HG03378 (cell line): ENCODE data around the gene SYT17.

ENCODE experiments used
- ATAC-seq: cut with Tn5 transposase; IDR thresholded peaks from one replicate; pipeline ENCODE4 v1.9.1; 2021; ENCODE audit warnings: mild to moderate bottlenecking, moderate library complexity; ENCODE audit not compliant: unreplicated experiment

The SYT17 gene

GRCh38 chr16:19137201-19138128, 30.6 kb upstream of the SYT17 start:
- no peak for ATAC-seq

GRCh38 chr16:19138601-19139000, 29.4 kb upstream of the SYT17 start:
- no peak for ATAC-seq

GRCh38 chr16:19139436-19140091, 28.5 kb upstream of the SYT17 start:
- ATAC-seq: no peak

GRCh38 chr16:19140396-19140795, 27.6 kb upstream of the SYT17 start:
- ATAC-seq: no peak

- no peak for ATAC-seq
Observed at GRCh38 chr16:19142939-19143598, 25.0 kb upstream of the SYT17 start.

- ATAC-seq: no peak
Observed at GRCh38 chr16:19143599-19143956, 24.5 kb upstream of the SYT17 start.

GRCh38 chr16:19145010-19145409, 23.0 kb upstream of the SYT17 start:
- ATAC-seq: no peak

GRCh38 chr16:19147126-19147525, 20.9 kb upstream of the SYT17 start:
- ATAC-seq: no peak

- ATAC-seq: no peak
Observed at GRCh38 chr16:19147627-19148026, 20.4 kb upstream of the SYT17 start.

- ATAC-seq: no peak
Observed at GRCh38 chr16:19148189-19148588, 19.9 kb upstream of the SYT17 start.

GRCh38 chr16:19151310-19151709, 16.7 kb upstream of the SYT17 start:
- ATAC-seq: no peak

- ATAC-seq: no peak
Observed at GRCh38 chr16:19152042-19152441, 16.0 kb upstream of the SYT17 start.

- ATAC-seq: no peak
Observed at GRCh38 chr16:19153876-19154275, 14.2 kb upstream of the SYT17 start.

GRCh38 chr16:19162085-19162484, 6.0 kb upstream of the SYT17 start:
- no peak for ATAC-seq

GRCh38 chr16:19163215-19163614, 4.8 kb upstream of the SYT17 start:
- ATAC-seq: no peak

- ATAC-seq: no peak
Observed at GRCh38 chr16:19164285-19164684, 3.8 kb upstream of the SYT17 start.

- no peak for ATAC-seq
Observed at GRCh38 chr16:19165101-19165500, 2.9 kb upstream of the SYT17 start.

- ATAC-seq: no peak
Observed at GRCh38 chr16:19166500-19166899, 1.5 kb upstream of the SYT17 start.

- no peak for ATAC-seq
Observed at GRCh38 chr16:19168371-19169081, 486 bp downstream of the SYT17 start.

- ATAC-seq: no peak
Observed at GRCh38 chr16:19169082-19169639, 1.1 kb downstream of the SYT17 start.
